WTC11 (cell line): ENCODE data around the gene ZNF467. TPM values are rescaled to one million over a fixed set of nuclear protein-coding genes. Genes with fewer than 3 reads are reported as not detected.

ENCODE experiments used
- ATAC-seq: fragments of 200-7000 bp; cut with Tn5 transposase; 2 replicates; pipeline ENCODE4 v1.10.0; 2021; ENCODE audit warnings: mild to moderate bottlenecking, moderate library complexity
- CTCF ChIA-PET: fragments of 300-600 bp; sonication (Branson Sonifier 250); formaldehyde crosslinking; loops from one replicate; lab custom pipeline; 2021; ENCODE audit warnings: antibody characterized with exemption; lab: Charles Lee
- POLR2A ChIA-PET: fragments of 350-600 bp; sonication (Branson Sonifier 250); formaldehyde crosslinking; loops from one replicate; lab custom pipeline; 2021; ENCODE audit warnings: antibody characterized with exemption; lab: Charles Lee
- DNase-seq: peaks from one replicate; pipeline ENCODE4 v3.0.0; 2021; ENCODE audit warnings: low spot score
- H3K27ac Mint-ChIP-seq: 2 replicates; pipeline ENCODE4 v1.8.0; 2021; ENCODE audit warnings: mixed read lengths
- H3K27me3 Mint-ChIP-seq: 2 replicates; pipeline ENCODE4 v1.8.0; 2021; ENCODE audit warnings: low read depth, mild to moderate bottlenecking, moderate library complexity, mixed read lengths
- H3K36me3 Mint-ChIP-seq: 2 replicates; pipeline ENCODE4 v1.8.0; 2021; ENCODE audit warnings: mixed read lengths
- H3K4me1 Mint-ChIP-seq: 2 replicates; pipeline ENCODE4 v1.8.0; 2022; ENCODE audit warnings: mixed read lengths
- H3K4me3 Mint-ChIP-seq: 2 replicates; pipeline ENCODE4 v1.8.0; 2021; ENCODE audit warnings: mild to moderate bottlenecking, moderate library complexity, mixed read lengths
- H3K9me3 Mint-ChIP-seq: 2 replicates; pipeline ENCODE4 v1.8.0; 2021; ENCODE audit warnings: mixed read lengths
- ATF3 ChIP-seq: sonication (generic); formaldehyde crosslinking; conservative IDR thresholded peaks from 2 replicates; pipeline ENCODE4 v1.8.1; 2022; ENCODE audit warnings: mild to moderate bottlenecking, missing genetic modification reagents
- CBFB ChIP-seq: sonication (generic); formaldehyde crosslinking; IDR thresholded peaks from 2 replicates; pipeline ENCODE4 v1.8.1; 2022; ENCODE audit warnings: mild to moderate bottlenecking, low read depth, missing genetic modification reagents
- CDX4 ChIP-seq: fragments of 250-450 bp; sonication (Bioruptor Pico); IDR thresholded peaks from 2 replicates; pipeline ENCODE4 v1.9.0; 2021; ENCODE audit warnings: moderate library complexity, mild to moderate bottlenecking, inconsistent platforms, borderline replicate concordance
- CTCF ChIP-seq: fragments of 200-600 bp; IDR thresholded peaks from 2 replicates; pipeline ENCODE4 v1.8.0; 2022; ENCODE audit warnings: antibody characterized with exemption
- ELF4 ChIP-seq: sonication (generic); formaldehyde crosslinking; IDR thresholded peaks from 2 replicates; pipeline ENCODE4 v1.8.1; 2022; ENCODE audit warnings: low read depth, mild to moderate bottlenecking, moderate library complexity, missing genetic modification reagents
- FOXJ3 ChIP-seq: sonication (generic); formaldehyde crosslinking; IDR thresholded peaks from 2 replicates; pipeline ENCODE4 v1.9.0; 2021; ENCODE audit warnings: missing genetic modification reagents, mild to moderate bottlenecking, borderline replicate concordance
- HMGA2 ChIP-seq: fragments of 250-450 bp; sonication (Bioruptor Pico); IDR thresholded peaks from 2 replicates; pipeline ENCODE4 v1.4.0; 2021; ENCODE audit warnings: mild to moderate bottlenecking, moderate library complexity
- NFATC4 ChIP-seq: fragments of 250-450 bp; sonication (Bioruptor Pico); IDR thresholded peaks from 2 replicates; pipeline ENCODE4 v1.9.0; 2021; ENCODE audit warnings: mild to moderate bottlenecking
- NR2C2 ChIP-seq: sonication (generic); formaldehyde crosslinking; IDR thresholded peaks from 2 replicates; pipeline ENCODE4 v1.8.0; 2022; ENCODE audit warnings: mild to moderate bottlenecking, missing genetic modification reagents
- NR3C1 ChIP-seq: sonication (generic); formaldehyde crosslinking; conservative IDR thresholded peaks from 2 replicates; pipeline ENCODE4 v1.8.1; 2023; ENCODE audit warnings: low read depth, mild to moderate bottlenecking, missing genetic modification reagents
- PRRX2 ChIP-seq: fragments of 250-450 bp; sonication (Bioruptor Pico); IDR thresholded peaks from 2 replicates; pipeline ENCODE4 v1.8.0; 2021; ENCODE audit warnings: mild to moderate bottlenecking
- SP1 ChIP-seq: sonication (generic); formaldehyde crosslinking; conservative IDR thresholded peaks from 2 replicates; pipeline ENCODE4 v1.8.1; 2022; ENCODE audit warnings: missing genetic modification reagents
- ZNF423 ChIP-seq: fragments of 250-450 bp; sonication (Bioruptor Pico); IDR thresholded peaks from 2 replicates; pipeline ENCODE4 v2.1.2; 2022; ENCODE audit warnings: mild to moderate bottlenecking, moderate library complexity
- total RNA-seq: library from RNA; stranded (reverse); gene quantifications from 3 replicates; pipeline ENCODE4 v1.2.3, GENCODE V29; 2021
- TF ChIP-seq, protein P1 (sequence below): sonication (generic); formaldehyde crosslinking; IDR thresholded peaks from 2 replicates; pipeline ENCODE4 v1.8.0; 2023; ENCODE audit warnings: missing genetic modification reagents, mild to moderate bottlenecking, borderline replicate concordance
- TF ChIP-seq, protein P2 (sequence below): fragments of 250-450 bp; sonication (Bioruptor Pico); IDR thresholded peaks from 2 replicates; pipeline ENCODE4 v1.8.0; 2021; ENCODE audit warnings: mild to moderate bottlenecking
- TF ChIP-seq, protein P3 (sequence below): sonication (generic); formaldehyde crosslinking; IDR thresholded peaks from 2 replicates; pipeline ENCODE4 v1.8.0; 2022; ENCODE audit warnings: mild to moderate bottlenecking, missing genetic modification reagents
- TF ChIP-seq, protein P4 (sequence below): sonication (generic); formaldehyde crosslinking; IDR thresholded peaks from 2 replicates; pipeline ENCODE4 v1.8.1; 2023; ENCODE audit warnings: mild to moderate bottlenecking, moderate library complexity, missing genetic modification reagents

ZNF467 gene
- total RNA-seq, 1 experiment from 2014 or later: 0.70 TPM

- TF ChIP-seq, protein P1, sequence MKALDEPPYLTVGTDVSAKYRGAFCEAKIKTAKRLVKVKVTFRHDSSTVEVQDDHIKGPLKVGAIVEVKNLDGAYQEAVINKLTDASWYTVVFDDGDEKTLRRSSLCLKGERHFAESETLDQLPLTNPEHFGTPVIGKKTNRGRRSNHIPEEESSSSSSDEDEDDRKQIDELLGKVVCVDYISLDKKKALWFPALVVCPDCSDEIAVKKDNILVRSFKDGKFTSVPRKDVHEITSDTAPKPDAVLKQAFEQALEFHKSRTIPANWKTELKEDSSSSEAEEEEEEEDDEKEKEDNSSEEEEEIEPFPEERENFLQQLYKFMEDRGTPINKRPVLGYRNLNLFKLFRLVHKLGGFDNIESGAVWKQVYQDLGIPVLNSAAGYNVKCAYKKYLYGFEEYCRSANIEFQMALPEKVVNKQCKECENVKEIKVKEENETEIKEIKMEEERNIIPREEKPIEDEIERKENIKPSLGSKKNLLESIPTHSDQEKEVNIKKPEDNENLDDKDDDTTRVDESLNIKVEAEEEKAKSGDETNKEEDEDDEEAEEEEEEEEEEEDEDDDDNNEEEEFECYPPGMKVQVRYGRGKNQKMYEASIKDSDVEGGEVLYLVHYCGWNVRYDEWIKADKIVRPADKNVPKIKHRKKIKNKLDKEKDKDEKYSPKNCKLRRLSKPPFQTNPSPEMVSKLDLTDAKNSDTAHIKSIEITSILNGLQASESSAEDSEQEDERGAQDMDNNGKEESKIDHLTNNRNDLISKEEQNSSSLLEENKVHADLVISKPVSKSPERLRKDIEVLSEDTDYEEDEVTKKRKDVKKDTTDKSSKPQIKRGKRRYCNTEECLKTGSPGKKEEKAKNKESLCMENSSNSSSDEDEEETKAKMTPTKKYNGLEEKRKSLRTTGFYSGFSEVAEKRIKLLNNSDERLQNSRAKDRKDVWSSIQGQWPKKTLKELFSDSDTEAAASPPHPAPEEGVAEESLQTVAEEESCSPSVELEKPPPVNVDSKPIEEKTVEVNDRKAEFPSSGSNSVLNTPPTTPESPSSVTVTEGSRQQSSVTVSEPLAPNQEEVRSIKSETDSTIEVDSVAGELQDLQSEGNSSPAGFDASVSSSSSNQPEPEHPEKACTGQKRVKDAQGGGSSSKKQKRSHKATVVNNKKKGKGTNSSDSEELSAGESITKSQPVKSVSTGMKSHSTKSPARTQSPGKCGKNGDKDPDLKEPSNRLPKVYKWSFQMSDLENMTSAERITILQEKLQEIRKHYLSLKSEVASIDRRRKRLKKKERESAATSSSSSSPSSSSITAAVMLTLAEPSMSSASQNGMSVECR (CRISPR knock-in tag): no peak
- TF ChIP-seq, protein P2, sequence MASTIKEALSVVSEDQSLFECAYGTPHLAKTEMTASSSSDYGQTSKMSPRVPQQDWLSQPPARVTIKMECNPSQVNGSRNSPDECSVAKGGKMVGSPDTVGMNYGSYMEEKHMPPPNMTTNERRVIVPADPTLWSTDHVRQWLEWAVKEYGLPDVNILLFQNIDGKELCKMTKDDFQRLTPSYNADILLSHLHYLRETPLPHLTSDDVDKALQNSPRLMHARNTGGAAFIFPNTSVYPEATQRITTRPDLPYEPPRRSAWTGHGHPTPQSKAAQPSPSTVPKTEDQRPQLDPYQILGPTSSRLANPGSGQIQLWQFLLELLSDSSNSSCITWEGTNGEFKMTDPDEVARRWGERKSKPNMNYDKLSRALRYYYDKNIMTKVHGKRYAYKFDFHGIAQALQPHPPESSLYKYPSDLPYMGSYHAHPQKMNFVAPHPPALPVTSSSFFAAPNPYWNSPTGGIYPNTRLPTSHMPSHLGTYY (CRISPR knock-in tag): no peak
- TF ChIP-seq NR3C1 (CRISPR knock-in tag) (no peak), CBFB (CRISPR knock-in tag) (no peak)
Observed at GRCh38 chr7:149721084-149721601, 52.2 kb downstream of the ZNF467 start (continued).

GRCh38 chr7:149720372-149721083 is 52.9 kb downstream of the ZNF467 start:
- peaks cover 10% of the 10 kb centered on the region for H3K36me3 Mint-ChIP-seq
- no peak for DNase-seq
- ChIA-PET CTCF (interaction anchor here (1.4 to 1.8 kb wide), 2 partner anchors 58 kb away, joined by 5 read pairs; no protein-coding TSS in a partner anchor), POLR2A (no interaction called here)
- H3K27ac Mint-ChIP-seq: no peak overlapping the region
- H3K4me3 Mint-ChIP-seq: no peak overlapping the region
- H3K9me3 Mint-ChIP-seq: no peaks in the 10 kb centered on the region
- H3K4me1 Mint-ChIP-seq: peaks cover 7% of the 10 kb centered on the region
- no peak for ATAC-seq
- TF ChIP-seq NFATC4 (CRISPR knock-in tag) (no peak), CTCF (no peak), FOXJ3 (CRISPR knock-in tag) (no peak), ZNF423 (CRISPR knock-in tag) (no peak), CDX4 (CRISPR knock-in tag) (no peak), NR2C2 (CRISPR knock-in tag) (no peak), ATF3 (CRISPR knock-in tag) (no peak), PRRX2 (CRISPR knock-in tag) (no peak), SP1 (no peak), ELF4 (CRISPR knock-in tag) (no peak), HMGA2 (no peak)
- TF ChIP-seq, protein P3, sequence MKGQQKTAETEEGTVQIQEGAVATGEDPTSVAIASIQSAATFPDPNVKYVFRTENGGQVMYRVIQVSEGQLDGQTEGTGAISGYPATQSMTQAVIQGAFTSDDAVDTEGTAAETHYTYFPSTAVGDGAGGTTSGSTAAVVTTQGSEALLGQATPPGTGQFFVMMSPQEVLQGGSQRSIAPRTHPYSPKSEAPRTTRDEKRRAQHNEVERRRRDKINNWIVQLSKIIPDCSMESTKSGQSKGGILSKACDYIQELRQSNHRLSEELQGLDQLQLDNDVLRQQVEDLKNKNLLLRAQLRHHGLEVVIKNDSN: no peak
- TF ChIP-seq, protein P2 (CRISPR knock-in tag): no peak
- TF ChIP-seq, protein P4, sequence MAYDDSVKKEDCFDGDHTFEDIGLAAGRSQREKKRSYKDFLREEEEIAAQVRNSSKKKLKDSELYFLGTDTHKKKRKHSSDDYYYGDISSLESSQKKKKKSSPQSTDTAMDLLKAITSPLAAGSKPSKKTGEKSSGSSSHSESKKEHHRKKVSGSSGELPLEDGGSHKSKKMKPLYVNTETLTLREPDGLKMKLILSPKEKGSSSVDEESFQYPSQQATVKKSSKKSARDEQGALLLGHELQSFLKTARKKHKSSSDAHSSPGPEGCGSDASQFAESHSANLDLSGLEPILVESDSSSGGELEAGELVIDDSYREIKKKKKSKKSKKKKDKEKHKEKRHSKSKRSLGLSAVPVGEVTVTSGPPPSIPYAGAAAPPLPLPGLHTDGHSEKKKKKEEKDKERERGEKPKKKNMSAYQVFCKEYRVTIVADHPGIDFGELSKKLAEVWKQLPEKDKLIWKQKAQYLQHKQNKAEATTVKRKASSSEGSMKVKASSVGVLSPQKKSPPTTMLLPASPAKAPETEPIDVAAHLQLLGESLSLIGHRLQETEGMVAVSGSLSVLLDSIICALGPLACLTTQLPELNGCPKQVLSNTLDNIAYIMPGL (CRISPR knock-in tag): no peak
- H3K27me3 Mint-ChIP-seq: no peaks in the 10 kb centered on the region
